Measurements from ENCODE around the gene CTSH.

DNA sequence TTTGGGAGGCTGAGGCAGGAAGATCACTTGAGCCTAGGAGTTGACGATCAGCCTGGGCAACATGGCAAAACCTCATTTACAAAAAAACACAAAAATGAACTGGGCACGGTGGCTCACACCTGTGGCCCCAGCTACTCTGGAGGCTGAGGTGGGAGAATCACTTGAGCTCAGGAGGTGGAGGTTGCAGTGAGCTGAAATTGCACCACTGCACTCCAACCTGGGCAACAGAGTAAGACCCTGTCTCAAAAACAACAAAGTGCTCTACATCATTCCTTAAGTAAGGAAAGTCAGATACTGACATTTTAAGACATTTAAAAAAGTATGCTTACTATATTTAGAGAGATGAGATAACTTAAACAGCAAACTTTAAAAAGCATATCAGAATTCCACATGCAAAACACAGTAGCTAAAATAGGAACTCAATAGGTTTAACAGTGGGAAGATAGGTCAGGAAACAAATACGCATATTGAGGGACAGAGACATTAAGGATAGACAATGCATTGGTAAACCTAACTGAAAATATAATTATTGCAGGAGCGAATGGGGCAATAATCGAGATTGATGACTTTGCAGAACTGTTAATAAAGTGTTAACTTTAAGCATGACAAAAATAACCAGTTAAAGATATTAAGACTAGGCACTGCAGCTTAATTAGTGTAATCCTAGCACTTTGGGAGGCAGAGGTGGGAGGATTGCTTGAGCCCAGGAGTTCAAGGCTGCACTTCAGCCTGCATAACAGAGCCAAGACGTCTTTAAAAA is 40.1 kb downstream of the CTSH start:
- TF ChIP-seq POLR2AphosphoS5 (IDR thresholded peaks at IDR 0.05), result no peak
- TF ChIP-seq, protein P1, sequence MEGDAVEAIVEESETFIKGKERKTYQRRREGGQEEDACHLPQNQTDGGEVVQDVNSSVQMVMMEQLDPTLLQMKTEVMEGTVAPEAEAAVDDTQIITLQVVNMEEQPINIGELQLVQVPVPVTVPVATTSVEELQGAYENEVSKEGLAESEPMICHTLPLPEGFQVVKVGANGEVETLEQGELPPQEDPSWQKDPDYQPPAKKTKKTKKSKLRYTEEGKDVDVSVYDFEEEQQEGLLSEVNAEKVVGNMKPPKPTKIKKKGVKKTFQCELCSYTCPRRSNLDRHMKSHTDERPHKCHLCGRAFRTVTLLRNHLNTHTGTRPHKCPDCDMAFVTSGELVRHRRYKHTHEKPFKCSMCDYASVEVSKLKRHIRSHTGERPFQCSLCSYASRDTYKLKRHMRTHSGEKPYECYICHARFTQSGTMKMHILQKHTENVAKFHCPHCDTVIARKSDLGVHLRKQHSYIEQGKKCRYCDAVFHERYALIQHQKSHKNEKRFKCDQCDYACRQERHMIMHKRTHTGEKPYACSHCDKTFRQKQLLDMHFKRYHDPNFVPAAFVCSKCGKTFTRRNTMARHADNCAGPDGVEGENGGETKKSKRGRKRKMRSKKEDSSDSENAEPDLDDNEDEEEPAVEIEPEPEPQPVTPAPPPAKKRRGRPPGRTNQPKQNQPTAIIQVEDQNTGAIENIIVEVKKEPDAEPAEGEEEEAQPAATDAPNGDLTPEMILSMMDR (IDR thresholded peaks at IDR 0.05), result no peak
- TF ChIP-seq EP300 (IDR thresholded peaks at IDR 0.05), result no peak
- no peak for TF ChIP-seq POLR2A (IDR thresholded peaks at IDR 0.05)

Measured in gastroesophageal sphincter (tissue), 3 donors.